ENCODE measurements around the gene SCUBE2. TPM values are rescaled to one million over a fixed set of nuclear protein-coding genes. Genes with fewer than 3 reads are reported as not detected.

SCUBE2 gene
- polyA plus RNA-seq, 3 donors: 4.9 to 7.5 (median 7.1) TPM

DNA sequence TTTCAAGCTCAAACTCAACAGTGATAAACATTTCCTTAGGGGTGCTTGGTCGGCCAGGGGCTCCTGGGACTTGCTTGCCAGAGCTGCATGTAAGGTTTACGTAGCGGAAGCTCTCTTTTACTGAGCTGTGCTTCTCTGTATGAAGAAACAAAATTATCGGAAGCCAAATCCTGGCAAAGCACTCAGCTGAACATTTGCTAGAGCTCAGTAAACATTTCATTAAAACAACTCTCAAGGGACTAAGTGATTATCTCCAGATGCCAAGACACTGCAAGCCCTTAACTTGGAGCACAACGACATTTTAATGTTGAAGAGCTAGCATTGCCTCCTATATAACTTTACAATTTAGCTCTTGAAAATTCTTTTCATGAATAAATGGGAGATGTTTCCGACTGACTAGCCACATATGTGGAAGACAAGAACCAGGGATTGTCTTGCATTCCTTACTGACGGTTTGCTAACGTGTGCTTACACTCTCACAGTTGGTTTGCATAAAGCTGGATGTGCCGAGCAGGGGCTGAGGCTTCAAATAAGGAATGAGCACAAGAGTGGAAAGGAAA lies 43.4 kb downstream of the SCUBE2 start:
- DNase-seq: peak; percentile 79

DNA sequence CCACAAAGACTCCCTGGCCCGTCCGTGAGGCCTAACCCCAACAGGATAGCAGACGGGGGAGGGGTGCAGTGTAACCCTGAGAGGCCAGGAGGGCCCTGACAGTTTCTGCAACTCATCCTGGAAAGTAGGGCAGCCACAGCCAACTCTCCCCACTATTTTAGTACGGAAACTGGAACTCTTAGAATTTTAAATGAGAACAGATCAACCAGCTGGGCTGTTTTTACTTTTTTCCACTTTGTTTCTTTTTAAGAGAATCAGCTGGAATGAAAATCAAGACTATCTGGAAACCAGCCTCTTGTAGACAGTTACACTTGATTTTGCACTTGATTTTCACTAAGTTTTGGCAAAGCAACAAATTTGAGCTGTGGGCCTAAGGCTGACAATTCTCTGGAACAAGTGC lies 44.9 kb downstream of the SCUBE2 start:
- no peak for DNase-seq

DNA sequence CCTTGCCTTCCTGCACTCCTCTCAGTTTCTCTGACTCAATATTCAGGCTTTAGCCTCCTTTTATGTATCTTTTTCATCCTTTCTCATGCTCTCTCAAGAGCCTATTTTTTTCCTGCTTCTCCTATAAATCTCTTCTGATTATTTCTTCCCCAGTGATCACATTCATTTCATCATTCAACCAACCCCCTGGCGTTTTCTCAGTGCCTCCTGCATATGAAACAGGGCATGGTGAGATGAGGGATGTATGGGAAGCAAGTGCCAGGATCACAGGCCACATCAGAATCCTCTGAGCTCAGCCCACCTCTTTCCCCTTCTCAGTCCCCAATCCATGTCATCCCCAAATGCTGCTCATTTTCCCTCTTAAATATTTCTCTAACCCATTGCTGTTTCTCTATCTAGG lies 48.9 kb downstream of the SCUBE2 start:
- DNase-seq: no peak

DNA sequence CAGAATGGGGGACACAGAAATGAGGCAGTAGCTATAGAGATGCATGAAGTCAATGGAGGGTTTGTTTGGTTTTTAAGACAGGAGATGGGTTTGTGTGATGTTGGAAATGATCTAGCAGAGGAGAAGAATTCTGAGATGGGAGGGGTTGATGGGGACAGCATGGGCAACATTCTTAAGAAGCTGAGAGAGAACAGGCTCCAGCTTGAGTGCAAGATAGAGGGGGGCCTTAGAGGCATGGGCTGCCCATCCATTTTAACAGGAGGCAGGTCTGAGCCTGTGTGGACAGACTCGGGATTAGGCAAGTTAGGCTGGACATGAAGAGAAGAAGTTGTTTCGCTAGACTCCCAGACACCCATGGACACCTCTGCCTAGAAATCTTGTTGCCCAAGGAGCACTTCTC lies 49.7 kb downstream of the SCUBE2 start:
- DNase-seq: no peak

DNA sequence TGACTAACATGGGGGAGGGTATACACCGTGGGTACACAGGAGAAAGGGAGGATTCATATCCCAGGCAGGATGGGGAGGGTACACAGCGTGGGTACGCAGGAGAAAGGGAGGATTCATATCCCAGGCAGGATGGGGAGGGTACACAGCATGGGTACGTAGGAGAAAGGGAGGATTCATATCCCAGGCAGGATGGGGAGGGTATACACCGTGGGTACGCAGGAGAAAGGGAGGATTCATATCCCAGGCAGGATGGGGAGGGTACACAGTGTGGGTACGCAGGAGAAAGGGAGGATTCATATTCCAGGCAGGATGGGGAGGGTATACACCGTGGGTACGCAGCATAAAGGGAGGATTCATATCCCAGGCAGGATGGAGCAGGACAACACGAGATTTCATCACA lies 51.0 kb downstream of the SCUBE2 start:
- no peak for DNase-seq

DNA sequence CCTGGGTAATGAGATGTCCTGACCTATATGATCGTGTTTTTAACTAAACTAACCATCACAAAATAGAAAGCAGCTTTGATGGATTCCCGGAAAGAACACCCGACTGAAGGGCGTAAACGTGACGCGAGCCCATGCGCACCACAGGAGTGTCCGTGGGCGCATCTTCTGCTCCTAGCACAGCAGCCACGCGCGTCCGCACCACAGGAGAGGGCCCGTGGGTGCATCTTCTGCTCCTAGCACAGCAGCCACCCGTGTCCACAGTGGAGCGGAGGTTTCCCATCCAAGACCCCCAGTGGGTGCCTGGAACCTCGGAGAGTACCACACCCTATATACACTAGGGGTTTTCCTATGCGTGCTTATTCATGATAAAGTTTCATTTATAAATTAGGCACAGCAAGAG lies 51.5 kb downstream of the SCUBE2 start:
- DNase-seq: no peak

DNA sequence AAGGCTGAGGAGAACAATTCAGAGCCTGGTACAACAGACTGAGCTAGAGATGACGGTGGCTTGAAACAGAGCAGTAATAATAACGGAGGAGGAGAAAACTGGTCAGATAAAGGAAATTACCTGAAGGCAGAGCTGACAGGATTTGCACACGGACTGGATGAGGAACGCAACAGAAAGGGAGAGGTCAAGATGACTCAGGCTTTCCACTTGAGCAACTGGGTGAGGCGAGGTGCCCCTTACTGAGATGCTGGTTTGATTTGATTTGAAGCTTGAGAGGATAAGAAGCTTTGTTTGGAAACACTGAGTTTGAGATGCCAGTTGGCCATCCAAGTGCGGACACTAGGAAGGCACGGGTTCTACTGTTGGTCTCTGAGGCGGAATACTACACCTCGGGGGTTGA lies 52.2 kb downstream of the SCUBE2 start:
- DNase-seq: no peak

DNA sequence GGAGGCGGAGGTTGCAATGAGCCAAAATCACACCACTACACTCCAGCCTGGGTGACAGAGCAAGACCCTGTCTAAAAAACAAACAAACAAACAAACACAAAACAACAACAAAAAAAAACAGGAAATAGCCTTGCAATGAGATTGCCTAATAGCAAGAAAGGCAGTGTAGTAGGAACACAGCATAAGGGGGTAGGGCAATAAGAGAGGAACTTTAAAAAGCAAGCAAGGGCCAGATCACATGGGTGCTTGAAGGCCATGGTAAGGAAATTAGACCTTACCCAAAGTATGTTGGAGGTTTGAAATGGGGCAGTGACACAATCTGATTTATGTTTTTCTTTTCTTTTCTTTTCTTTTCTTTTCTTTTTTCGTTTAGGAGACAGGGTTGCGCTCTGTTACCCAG lies 52.9 kb downstream of the SCUBE2 start:
- no peak for DNase-seq

DNA sequence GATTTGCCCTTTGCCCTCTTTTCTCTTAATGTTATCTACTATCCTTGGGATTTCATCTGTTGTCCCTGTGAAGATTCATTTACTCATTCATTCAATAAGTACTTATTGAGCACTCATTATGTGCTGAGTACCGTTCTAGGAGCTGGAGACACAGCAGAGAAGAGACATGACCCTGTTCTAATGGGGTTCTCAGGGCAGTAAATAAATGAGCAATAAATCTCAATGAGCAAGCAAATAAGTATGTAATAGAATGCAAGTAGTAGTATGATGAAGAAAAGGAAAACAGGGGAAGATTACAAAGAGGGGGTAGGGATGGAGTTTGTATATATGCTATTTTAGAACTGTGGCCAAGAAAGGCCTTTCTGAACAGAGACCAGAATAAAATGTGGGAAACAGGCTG lies 53.4 kb downstream of the SCUBE2 start:
- no peak for DNase-seq

DNA sequence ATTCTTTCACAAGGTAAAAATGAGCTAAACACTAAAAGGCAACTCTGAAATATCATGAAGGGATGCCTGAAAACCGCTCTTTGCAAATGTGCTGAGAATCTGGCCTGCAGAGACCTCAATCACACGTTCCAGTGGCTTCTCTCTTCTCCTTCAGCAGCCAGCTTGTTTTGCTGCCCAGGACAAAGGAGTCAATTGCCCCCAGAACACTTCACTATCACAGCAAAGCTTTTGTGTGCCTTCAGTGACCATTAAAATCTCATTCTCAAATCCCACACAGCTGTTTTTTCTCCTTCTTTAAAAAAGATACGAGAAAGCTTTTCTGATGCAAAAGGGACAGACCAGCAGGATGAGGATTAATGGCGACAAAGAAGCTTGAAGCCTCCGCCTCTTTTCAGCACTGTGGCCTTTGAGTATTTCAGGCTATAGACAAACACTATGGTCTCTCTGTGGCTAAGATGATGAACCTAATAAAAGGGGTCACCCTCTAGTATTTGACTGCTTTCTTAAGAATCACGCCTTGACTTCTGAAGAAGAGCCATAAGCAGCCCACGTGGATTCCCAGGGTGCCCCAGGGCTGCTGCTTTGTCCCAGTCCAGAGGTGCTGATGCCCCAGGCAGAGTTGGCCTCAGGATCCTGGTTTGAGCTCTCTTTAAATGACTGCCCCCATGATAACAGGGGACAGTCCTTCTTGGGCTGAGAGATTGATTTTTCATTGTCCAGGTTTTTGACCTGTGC lies 54.2 kb downstream of the SCUBE2 start:
- no peak for DNase-seq

DNA sequence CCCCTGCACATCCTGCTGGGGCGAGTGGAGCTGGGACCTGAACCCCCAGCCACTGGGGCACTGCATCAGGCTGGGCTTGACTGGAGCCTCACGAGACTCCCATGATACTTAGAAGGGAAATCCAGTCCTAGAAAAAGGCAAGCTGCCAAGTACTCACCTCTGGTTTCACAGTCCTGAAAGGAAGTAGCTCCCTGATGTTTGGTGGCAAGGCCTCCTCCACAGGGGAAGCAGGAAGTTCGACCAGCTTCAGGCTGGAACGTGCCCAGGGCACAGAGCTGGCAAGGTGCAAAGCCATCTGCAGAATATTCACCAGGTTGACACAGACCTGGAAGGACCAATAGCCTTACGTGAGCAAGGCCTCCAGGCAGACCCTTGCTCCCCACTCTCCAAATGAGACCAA lies 60.8 kb downstream of the SCUBE2 start:
- DNase-seq: no peak

DNA sequence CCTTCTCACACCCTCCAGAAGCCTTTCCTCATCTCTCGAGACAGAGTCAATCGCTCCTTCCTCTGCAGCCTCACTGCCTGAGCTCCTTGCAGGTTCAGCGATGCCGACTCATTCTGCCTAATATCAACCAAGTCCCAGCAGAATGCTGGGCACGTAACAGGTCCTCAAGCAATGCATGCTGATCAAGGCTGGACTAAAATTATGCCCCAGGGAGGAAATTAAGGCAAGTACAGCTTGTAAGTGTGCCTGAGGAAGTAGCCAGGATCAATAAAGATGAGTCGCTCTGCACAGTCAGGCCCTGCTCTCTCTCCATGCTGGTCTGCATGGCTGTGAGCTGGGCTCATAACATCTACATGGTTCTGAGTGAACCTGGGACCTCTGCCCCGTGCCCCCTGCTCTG lies 62.0 kb downstream of the SCUBE2 start:
- DNase-seq: no peak

DNA sequence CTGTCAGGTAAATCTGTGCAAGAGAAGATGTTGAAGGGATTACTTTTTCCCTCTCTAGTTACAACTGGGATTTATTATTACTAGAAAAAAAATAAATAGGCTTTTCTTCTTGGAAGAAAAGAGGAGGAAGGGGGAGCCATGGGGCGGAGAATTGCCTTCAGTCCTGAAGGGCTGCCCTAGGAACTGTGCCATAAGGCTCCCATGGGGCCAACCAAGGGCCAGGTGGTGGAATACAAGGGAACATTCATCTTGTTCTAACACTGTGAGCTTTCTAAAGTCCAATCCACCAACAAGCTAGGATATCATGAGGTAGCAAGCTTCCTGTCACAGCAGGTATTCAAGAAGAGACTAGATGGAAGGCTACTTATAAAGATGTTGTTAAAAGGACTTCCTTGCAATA lies 62.8 kb downstream of the SCUBE2 start:
- DNase-seq: no peak

DNA sequence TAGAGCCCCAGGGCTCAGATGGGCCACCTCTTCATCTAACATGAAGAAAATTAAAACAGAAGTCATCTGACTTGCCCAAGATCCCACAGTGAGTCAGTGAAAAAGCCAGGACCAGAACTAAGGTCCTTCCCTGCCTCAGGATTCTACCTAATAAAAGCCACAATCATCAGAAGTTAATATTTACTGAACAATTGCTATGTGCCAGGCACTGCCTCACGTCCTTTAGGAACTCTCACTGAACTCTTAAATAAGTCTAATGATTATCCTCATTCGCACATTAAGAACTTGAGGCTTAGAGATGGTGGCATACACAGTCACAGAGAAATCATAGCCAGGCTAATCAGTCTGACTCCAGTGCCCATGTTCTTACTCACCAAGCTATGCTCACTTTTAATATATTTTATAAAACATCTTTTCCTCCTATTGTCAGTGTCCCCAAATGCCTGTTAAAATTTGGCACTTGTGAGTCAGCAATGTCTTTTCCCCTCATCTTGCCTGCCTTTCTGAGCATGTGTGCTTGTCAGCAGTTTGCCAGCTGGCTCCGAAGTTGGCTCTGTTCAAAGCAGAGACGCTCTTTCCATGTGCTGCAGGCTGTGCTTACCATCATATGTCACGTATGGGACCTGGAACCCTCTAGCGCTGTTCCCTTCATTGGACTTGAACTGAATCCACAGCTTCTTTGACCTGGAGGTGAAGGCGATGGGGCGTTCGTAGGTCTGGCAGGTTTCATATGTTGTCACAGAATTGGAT lies 66.1 kb downstream of the SCUBE2 start:
- no peak for DNase-seq

DNA sequence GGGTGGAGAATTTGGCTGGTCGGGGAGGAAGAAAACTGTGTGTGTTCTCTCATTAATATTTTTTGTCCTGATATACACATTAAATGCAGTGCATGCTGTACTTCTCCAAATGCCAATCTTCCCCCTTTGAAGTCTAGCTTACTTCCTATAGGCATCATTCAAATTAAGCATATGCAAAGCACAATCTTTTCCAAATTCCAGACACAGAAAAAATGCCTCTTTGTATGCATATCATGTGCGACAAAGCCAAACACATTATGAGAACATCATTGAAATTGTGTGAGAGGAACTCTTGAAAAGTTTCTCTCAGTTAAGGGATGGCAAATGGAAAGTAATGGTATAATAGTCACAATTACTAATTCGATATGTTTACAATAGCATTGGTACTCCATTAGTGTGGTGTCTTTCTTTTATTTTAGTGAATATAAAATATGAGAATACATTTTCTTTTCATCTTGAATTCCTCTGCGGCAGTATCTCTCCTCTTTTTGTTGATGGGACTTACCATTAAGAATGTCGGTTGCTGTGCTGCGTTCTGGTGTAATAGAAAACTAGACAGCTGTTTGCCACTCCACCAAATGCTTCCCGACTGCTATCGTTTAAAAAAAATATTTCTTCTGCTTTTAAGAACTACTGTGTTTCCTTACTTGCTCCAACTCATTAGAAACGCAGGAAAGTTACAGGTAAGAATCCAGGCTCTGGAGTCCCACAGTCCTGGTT lies 68.3 kb downstream of the SCUBE2 start:
- no peak for DNase-seq

DNA sequence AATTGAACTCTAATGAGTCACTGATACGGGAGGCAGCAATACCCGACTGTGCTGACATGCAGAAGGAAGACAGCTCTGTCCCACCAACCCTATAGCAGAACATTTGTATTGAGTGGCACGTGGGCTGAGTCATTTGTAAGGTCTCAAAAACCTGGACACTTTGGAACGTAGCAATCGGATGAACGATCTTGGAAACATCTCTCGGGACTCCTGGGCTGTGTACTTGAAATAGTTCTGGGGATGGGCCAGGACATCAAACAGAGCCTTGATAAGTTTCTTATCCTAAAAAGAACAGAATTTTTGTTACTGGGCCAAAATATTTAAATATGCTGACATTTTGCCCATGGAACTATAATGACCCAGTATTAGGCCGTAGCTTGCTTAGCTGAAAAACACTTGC lies 70.5 kb downstream of the SCUBE2 start:
- DNase-seq: no peak

DNA sequence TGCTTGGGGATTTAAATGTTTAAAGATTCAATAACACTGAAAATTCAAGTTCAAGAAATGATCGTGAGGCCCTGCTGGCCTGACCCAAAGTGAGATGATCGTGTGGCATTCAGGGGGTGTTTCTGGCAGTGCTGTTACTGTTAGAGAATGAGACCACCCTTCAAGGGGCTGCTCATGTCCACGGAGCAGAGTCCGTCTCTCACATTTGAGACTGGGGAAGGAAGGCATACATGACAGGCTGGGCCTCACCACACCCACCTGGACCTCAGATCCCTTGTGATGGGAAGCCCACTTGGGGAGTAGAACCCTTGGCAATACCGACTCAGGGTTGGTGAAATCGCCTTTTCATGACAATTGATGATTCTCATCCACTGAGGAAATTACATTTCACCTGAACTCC lies 71.5 kb downstream of the SCUBE2 start:
- no peak for DNase-seq

DNA sequence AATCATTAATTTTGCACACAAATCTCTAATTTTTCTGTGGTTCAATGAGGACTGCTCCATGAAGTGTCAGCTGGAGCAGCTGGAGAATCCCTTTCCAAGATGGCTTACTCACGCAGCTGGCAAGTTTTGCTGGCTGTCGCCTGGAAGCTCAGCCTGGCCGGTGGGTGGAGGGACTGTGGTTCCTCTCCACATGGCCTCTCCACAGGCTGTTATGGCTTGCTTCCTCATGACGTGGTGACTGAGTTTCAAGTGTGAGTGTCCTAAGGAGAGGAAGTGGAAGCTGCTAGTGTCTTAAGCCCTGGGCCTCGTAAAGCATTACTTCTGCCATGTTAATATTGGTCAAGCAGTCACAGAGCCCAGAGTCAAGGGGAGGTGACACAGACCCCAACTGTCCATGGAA lies 73.6 kb downstream of the SCUBE2 start:
- no peak for DNase-seq

DNA sequence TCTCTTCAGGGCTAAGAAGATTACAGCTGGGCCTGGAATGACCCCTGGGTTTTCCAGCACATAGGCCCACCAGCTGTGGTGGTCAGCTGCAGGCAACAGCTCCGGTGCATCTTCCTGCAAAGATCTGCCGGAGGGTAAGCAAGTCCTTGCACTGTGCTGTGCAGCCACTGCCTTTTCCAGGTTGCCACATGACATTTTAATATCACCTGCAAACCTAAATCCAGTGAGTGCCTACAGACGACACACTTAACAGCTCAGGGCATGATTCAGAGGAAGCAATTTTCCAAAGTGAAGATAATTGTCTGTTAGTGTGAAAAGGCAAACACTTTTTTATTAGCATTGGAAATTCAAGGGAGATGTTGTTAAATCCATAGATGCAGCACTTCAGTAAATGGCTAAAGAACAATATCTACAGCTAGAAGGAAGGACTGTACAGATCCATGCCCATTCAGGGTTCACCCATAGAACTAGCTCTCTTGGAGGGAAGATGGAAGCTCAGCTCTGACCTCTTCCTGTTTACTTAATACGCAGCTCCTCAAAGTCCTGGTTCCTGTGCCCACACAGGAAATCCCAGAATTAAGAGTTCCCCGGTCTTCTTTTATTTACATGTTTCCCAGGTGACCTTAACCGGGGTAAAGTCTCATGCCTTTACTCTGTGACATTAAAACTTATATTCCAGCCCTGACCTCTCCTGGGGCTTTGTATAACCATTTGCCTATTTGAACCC lies 74.3 kb downstream of the SCUBE2 start:
- no peak for DNase-seq

DNA sequence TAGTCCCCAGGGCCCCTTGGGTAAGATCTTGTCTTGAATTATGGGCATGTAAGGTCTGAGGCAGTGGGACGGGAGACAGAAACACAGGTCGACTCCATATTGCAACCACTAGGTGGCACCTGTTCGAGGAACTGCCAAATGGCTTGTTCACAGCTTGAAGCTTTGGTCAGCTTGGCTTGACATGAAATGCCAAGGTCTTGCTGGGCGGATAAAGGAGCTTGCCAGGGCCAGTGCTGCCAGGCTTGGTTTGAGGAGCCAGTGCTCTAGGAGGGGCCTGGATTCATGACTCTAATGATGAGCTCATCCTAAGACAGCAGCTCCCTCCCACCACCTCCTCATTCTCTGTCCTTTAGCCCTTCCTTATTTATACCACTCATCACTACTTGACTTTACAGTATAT lies 75.7 kb downstream of the SCUBE2 start:
- peak; percentile 52 for DNase-seq

DNA sequence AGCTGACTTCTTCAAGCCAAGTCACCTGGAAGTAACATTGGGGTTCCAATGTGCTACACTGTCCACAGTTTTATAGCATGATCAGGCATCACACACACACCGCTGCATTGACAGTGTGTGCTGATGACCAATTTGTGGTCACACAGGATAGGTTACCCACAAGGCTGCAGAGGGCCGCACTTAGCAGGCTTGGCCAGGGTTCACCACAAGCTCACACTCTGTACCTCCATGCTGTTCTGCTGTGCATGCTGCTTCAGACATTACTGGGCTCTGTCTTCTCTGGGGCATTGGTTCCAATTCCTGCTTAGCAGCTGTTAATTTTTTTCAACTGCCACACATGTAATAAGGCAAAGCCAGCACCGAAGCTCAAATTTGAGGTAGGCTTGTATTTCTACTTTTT lies 76.6 kb downstream of the SCUBE2 start:
- DNase-seq: no peak

DNA sequence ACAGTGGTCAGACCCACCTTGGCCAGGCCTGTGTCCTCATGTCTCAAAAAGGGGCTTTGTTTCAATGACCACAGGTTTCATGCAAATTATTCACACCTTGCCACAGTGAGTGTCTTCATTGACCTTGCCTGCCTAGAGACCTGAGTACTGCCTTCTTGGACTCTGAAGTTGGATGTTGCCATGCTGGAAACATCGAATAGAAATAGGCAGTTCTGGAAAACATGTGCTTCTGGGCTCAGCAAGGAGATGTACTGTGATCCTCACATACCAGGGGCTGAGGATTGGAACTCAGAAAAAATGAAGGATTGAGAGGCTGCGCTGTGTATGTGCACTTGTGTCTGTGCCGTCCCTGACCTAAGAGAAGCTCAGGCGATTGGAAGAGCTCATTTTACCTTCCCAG lies 78.0 kb downstream of the SCUBE2 start:
- DNase-seq: no peak

Measured in renal pelvis (tissue), 4 donors.